Activated CD4-positive, alpha-beta T cell treated with anti-CD3 and anti-CD28 coated beads, Interleukin-10, Interleukin-2, amounts not matched to agents 100 ng/mL and 50 ng/mL, durations not matched to agents 16 hours and 8 hours (primary cell): ENCODE data around the gene CLEC11A.

Experiments
- DNase-seq: peaks from one replicate; pipeline ENCODE4 v3.0.0-alpha.2; 2020

Gene CLEC11A, protein sequence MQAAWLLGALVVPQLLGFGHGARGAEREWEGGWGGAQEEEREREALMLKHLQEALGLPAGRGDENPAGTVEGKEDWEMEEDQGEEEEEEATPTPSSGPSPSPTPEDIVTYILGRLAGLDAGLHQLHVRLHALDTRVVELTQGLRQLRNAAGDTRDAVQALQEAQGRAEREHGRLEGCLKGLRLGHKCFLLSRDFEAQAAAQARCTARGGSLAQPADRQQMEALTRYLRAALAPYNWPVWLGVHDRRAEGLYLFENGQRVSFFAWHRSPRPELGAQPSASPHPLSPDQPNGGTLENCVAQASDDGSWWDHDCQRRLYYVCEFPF

DNA sequence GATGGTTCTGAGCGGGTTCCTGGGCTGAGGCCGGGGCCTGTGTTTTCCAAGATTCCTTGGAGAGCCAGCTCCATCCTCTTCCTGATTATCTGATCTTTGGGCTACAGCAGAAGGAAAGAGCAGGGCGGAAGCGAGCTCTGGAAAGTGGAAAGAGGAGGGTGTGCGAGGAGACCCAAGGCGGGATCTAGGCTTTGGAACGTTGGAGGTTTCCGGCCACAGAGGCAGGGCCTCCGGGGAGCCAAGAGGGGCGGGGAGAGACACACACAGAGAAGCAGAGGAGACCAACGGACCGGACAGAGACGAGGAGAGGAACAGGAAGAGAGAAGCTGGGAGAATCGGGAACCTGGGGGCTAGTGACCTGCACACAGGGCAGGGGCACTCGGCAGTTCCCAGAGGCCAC lies at the start of gene CLEC11A:
TSS of gene CLEC11A (plus strand) at position 296 of the 400 bp plus-strand sequence. CDS start 162 bp downstream, outside the sequence.
- no peak for DNase-seq

DNA sequence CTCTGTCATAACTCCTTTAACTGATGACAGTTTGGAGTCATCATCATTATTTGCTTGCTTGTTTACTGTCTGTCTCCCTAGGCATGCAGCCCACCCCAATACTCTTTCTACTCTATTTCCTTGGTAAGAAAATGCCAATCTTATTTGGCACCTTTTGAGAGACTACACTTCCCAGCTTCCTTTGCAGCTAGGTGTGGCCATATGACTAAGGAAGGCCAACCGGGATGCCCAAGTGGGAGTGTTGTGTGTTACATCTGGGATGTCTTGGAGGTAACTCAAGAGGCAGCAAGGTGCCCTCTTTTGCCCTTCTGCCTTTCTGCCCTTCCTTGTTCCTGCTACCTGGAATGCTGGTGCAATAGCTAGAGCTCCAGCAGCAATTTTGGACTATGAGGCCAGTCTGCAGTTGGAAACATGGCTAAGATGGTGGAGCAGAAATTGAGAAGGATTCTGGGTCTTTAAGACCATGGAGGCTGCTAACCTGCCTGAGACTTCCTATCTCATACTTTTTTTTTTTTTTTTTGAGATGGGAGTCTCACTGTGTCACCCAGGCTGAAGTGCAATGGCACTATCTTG lies 46.5 kb upstream of the CLEC11A start:
- DNase-seq, result no peak

DNA sequence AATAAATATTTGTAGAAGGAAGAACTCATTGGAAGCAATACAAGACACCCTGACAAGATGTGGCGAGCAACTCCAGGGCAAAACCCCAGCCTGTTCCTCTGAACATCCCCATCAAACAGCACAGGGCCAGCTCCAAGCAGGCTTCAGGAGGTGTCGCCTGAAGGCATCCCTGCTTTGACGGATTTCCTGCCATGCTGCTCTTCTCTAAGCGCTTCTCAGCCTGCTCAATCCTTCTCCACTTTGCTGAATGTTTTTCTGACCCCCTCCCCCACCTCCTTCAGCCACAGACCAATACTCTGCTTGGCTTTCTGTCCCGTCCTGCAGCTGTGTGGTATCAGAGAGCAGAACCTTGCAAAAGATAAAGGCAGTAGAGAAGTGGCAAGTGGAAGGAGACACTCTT lies 45.5 kb upstream of the CLEC11A start:
- DNase-seq, result no peak

DNA sequence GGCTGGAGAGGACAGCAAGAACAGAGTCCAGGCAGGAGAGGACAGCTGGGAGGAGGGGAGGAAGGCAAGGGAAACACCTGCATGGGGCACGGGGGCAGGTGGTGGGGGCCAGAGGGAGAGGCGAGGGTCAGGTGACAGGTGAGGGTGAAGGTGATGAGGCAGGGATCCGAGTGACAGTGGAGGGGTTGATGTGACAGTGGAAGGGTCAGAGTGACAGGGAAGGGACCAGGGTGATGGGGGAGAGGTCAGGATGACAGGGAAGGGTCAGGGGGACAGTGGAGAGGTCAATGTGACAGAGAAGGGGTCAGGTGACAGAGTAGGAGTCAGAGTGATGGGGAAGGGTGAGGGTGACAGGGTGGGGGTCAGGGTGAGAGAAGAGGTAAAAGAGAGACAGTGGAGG lies 44.8 kb upstream of the CLEC11A start:
- no peak for DNase-seq

DNA sequence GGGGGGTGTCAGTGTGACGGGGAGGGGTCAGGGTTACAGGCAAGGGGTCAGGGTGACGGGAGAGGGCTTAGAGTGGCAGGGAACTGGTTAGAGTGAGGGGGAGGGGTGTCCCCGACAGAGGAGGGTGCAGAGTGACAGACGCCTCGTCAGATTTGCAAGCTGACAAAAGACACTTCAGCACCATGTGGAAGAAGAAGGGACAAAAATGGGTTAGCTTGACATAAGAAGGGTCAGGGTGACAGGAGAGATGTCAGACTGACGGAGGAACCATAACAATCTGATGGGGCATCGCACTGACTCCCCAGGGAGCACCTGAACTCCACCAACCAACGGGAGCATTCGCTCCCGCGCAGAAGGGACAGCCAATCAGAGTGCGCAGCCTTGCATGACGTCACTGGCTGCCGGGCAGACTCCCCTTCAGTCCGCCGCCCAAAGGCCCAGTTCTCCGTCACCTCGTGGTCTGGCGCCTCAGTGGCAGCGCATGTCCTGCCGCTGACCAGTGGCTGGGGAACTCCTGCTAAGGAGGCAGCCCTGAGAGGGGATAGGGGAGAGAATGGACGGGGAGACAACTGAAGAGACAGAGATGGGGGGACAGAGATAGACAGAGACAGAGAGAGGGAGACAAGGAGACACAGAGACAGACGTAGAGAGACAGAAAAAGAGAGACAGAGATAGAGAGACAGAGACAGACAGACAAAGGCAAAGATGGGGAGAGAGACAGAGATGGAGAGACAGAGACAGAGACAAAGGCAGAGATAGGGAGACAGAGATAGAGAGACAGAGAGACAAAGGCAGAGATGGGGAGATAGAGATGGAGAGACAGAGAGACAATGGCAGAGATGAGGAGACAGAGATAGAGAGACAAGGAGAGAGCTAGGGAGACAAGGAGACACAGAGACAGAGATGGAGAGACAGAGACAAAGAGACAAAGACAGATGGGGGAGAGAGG lies 43.7 kb upstream of the CLEC11A start:
- DNase-seq, result peak; percentile 90

DNA sequence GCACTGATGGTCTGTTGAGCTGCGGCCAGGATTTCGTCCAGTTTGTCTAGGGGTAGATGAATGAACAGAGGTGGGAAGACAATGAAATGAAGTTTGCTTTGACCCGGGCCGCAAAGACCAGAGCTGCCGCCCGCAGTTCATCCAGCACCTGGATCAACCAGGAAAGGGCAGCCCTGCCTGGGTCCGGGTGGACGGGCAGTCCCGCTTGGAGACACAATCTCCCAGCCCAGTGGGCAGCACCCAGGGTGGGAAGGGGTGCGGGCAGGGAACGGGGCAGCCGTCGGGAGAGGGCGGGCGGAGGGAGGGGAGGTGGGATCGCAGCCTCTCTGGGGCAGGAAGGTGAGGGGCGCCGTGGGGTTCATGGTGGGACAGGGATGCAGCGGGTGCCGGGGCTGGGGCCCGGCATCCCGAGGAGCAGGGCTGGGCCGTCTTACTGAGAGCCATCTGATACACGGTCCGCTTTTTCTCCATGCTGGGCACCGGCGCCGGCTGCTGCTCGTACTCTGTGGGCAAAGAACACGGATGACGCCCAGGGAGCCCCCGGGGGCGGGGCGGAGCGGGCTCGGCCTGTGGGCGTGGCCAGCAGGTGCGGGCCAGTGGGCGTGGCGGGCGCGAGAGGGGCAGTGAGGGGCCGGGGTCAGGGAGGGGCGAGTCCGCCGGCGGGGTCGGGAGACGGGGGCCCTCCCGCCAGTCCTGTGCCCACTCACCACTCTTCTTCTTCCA lies 36.7 kb upstream of the CLEC11A start:
- no peak for DNase-seq

DNA sequence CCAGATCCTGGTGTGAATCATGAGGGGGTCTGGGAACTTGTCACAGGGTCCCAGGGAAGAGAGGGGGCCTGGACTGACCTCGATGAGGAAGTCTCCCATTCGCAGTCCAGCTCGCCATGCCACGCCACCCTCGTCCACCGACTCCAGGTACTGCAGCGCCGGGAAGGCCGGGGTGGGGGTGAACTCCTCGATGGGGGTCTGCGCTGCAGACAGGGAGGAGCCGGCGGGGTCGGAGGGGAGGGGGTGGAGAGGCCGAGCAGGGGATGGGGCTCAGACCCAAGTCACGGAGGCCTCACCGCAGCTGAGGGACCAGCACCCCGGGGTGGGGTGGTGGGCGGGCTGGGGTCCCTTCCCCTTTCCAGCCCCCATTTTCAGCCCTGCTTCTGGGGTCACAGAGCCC lies 34.4 kb upstream of the CLEC11A start:
- DNase-seq, result no peak

DNA sequence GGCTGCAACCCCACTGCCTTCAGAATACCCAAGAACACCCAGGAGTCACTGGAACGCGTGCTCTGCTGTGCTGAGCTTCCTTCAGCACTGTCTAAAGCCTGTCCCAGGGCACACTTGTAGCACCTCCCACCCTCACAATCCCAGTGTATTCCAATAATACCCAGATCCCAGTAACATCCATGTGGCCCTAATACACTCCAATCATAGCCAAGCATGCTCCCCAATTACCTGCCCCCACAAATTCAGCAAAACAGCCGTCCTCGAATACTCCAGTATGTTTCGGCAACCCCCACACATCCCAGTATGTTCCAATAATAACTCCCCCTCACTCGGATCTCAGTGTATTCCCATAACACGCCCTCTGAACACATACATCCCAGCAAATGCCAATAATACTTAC lies 32.7 kb upstream of the CLEC11A start:
- no peak for DNase-seq

DNA sequence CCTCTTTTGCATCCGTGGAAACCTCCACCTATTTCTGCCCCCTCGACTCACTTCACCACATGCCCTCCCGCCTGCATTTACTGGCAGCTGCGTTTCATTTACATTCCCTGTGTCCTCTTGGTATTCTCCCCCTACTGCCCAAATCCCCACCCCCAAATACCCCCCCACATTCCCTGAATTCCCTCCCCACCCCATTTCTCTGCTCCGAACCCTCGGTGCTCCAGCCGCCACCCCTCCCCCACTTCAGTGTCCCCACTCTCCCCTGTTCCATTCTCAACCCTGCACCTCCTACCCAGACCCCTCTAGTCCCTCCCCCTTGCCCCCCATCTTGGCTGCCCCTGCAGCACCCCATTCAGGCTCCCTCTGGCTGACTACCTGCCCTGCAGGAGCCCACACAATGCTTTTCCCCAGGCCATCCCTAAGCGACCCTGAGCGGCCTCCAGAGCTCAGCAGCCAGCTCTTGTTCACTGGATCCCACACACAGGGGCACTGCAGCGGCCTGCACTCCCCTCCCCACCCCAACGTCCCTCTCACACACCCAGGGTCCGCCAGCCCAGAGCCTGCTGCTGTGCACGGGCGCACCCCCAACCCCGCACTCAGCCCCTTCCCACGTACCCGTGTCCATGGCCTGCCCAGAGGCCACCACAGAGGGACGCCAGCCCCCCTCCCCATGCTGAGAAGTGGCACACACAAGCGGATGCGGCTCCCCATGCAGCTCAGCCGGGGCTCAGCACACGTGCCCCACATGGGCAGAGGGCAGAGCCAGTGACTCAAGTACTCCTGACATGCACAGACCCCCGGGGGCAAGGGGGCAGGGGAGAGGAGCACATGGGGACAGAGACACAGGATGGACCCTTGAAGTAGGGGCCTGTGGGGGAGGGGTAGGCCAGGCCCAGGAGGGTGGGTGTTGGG lies 29.8 kb upstream of the CLEC11A start:
- DNase-seq, result no peak

DNA sequence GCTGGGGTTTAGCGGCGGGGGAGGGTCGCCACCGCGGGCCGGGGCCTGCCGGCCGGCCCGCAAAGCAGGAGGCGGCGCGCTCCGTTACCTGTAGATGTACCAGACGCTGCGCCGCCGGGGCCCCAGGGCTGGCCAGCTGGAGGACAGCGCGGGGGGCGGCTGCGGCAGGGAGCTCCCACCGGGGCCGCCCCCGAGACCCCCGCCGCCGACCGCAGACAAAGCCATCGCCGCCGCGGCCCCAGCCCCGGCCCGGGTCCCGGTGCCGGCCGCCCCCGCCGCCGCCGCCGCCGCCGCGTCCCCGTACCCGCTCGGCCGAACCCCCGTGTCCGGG lies 28.4 kb upstream of the CLEC11A start:
- DNase-seq, result no peak

DNA sequence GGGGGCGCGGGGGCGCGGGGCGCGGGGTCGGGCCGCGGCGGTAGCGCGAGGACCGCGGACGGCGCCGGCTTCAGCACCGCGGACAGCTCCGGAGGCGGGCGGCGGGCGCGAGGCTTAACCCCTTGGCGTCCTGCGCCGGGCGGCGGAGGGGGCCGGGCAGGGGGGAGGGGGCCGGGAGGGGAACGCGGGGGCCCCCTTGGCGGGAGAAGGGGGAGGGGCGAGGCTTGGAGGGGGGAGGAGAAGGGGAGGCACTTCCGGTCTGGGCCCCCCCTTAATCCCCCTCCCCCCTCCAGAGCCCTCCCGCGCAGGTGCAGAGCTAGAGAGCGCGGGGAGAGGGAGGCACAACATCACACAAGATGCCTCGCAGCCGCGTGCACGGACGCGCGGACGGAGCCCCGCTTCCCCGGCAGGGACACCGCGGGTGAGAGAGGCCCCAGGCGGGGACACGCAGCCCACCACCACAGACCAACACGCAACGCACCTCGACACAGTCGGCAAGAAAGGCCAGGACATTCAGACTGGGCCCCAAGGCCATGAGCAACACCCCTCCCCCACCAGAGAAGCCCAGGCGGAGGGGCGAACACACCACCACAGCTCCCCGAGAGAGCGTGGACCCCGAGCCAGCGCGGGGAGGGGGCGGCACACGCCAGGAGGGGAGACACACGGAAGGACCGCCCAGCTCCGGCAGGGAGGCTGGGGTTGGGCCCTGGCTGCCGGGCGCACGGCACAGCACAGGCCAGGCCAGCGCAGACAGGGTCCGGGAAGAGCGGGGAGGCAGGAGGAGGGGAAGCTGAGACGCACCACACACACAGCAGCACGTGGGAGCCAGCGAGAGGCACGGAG lies 27.7 kb upstream of the CLEC11A start:
- no peak for DNase-seq

DNA sequence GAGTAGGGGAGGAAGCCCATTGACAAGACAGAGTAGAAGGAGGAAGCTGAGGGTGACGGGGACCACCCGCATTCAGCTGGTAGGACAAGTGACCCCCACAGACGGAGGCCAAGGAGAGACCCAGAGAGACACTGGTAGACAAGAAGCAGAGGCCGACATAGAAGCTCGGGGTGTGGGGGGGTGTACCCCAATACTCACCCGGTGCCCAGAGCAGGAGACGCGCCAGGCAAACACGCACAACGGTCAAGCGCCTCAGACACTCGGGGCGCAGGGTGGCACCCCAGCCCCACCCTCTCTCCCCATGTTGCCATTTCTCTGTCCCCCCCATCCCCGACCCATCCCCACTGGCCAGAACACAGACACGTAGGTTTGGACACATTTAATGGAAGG lies 27.1 kb upstream of the CLEC11A start:
- no peak for DNase-seq

DNA sequence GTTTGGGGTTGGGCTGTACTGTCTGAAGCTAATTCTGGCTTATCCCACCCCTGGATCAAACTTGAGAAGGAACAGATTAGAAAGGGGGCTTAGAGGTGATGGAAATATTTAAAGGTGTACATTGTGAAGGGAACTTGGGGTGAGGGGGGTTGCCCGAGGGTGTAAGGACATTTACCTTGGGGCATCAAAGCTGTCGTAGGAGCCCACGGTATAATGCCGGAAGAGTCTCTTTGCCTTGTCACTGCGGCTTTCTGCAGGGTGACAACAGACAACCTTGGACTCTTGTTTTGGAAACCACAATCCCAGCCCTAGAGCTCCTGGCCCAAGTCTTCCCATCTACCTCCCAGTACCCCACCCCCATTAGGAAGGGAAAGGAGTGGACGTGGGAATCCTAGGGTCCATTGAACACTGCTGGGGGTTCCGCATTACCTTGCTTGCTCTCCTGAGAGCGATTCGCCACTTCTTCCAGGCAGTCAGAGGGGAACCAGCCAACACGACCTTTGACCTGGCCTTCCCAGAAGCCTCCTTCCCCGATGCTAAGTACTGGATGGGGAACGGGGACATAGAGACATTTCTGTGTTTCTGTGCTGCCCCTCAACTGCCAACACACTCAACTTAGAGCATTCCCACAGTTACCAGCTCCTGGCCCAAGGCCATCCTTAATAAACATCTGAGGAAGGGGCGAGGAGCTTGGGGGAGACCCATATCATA lies 25.6 kb upstream of the CLEC11A start:
- no peak for DNase-seq

DNA sequence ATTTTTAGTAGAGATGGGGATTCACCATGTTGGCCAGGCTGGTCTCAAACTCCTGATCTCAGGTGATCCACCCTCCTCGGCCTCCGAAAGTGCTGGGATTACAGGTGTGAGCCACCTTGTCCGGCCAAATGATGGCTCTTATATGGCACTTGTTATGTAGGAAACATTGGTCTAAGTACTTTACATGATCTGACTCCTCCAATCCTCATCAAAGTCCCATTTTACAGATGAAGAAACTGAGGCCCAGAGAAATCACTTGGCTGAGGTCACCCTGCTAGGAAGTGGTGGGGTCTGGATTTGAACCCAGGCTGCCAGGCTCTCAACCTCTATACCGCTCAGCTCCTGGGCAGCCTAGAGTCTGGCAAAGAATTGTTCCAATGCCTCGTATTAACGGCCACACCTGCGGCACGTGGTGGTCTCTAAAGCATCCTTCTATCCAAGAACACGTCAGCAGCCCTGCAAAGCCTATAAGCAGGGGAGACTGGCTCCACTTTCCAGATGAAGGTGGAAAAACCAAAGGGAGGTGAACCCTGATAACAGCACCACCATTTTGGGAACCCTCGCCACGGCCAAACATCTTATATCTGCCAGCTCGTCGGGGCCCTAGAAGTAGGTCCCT lies 21.7 kb upstream of the CLEC11A start:
- DNase-seq, result no peak

DNA sequence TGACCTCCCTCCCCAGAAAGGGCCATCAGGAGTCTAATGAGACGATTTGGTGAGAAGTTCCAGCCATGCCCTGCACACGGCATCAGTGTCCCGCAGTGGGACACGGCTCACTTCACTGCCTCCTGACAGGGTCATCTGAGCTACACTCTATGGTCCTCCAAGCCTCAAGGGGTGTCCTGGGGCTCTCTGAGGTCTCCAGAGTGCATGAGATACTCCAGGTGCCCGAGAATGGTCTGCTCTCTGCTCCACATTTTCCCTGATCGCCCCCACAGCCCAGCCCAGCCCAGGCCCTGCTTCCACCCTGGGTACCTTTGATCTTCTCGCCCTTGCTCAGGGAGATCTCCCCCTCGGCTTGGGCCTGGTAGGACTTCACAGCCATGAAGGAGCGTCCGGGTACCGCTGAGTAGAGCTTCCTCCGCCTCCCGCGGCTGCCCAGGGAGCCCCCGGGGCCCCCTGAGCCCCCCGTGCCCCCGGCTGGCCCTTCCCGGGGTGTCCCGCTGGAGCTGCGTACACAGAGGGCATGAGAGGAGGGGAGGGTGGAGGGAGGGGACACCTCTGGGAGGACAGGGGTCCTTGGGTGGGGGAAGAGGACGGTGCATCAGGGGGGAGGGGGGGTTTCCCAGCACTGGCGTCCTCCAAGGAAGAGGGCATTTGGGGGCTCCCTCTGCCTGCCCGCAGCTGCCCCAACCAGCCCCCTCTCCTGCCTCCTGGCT lies 20.9 kb upstream of the CLEC11A start:
- no peak for DNase-seq

DNA sequence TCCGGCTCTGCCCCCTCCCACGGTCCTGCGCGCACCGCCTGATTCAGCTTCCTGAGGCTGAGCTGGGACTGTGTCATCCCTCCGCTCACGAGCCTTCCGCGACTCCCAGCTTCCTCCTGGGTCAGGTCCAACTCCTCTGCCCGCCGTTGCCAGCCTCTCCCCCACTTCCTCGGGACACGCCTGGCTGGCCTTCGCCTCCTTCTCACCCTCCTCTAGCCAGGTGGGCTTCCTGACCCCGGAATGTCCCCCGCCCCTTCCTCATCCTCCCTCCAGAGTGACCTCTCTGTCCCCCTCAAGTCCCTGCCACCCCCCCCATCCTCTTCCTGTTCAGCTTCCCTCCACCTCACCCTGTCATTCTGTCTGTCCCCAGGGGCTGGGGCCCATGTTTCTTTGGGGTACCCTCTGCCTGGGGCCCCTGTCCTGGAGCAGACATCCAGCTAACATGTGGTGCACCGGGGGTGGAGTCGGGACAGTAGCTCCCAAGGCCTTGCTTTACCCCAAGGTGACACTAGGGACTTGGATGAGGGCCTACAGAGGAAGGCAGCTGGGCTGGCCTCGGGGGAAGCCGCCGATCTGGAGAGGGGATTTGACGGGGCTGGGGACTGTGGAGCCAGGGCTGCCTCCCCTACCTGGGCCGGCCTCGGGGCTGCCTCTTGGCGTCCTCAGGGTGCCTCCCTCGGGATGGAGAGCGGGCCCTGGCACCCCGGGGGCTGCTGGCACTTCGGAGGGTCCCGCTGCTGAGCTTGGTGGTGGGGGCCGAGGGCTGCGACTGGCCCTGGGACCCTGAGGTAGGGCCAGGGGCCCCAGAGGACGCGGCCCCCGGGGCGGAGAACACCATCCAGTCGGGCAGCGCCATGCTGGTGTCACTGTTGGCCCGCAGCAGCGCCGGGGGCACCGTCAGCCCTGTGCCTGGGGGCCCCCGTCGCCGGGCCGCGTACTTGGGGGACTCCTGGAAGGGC lies 20.0 kb upstream of the CLEC11A start:
- no peak for DNase-seq

DNA sequence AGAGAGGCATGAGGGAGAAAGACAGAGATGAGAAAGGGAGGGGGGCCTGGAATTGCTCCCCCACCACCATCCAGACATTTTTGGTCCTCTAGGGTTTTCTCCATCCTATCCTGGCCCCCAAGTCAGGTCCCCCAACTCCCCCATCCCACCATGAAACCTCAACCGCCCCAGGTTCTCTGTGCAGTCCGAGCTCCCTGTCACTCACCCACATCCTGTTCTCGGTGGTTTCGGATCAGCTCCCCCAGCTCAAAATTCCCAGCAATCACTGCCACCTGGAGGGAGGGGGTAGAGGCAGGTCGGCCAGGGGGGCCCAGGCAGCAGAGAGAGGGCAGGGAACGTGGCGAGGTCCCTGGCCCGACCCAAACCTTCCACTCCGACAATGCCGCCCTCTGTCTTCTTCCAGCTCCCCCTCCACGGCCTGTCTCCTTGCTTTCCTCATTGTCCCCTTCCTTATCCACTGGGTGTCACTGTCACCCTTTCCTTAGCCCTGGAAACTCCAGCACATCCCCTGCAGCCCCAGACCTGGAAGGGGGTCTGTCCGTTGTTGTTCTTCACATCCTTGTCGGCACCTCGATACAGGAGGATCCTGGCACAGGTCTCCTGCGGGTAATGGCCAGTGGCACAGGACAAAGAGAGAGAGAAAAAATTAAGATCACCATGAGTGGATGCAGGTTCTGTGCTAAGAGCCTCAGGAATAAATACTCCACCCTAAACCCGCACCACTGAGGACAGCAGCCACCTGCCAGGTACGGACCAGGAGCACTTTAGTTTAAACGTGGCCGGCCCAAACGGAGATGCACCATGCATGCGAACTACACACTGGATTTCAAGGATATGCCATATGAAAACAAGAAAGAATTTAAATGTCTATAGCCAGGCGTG lies 19.0 kb upstream of the CLEC11A start:
- DNase-seq, result no peak
